ENCODE results near the gene SNX13.

DNA sequence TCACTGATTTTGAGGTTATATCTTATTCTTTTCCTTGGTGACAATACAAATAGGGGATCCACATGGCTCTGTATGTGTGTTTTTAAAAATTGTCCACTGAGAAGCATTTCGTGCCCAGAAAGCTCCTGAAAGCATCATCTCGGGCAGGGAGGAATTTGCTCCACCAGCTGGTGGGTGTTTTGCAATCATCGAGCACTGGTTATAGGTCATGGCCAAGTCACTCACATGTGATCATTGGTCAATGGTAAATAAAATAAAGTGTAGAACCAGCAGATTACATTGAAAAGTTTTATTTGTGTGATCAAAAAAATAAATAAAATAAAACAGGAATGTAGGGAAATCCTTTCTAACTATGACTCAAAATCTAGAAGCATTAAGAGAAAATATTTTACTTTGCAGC, 23.0 kb upstream of the SNX13 start:
- TF ChIP-seq, protein P1, sequence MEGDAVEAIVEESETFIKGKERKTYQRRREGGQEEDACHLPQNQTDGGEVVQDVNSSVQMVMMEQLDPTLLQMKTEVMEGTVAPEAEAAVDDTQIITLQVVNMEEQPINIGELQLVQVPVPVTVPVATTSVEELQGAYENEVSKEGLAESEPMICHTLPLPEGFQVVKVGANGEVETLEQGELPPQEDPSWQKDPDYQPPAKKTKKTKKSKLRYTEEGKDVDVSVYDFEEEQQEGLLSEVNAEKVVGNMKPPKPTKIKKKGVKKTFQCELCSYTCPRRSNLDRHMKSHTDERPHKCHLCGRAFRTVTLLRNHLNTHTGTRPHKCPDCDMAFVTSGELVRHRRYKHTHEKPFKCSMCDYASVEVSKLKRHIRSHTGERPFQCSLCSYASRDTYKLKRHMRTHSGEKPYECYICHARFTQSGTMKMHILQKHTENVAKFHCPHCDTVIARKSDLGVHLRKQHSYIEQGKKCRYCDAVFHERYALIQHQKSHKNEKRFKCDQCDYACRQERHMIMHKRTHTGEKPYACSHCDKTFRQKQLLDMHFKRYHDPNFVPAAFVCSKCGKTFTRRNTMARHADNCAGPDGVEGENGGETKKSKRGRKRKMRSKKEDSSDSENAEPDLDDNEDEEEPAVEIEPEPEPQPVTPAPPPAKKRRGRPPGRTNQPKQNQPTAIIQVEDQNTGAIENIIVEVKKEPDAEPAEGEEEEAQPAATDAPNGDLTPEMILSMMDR (IDR thresholded peaks at IDR 0.05), result no peak
- TF ChIP-seq POLR2A (IDR thresholded peaks at IDR 0.05) (no peak), EP300 (IDR thresholded peaks at IDR 0.05) (no peak)

All from sigmoid colon (tissue), 4 donors.